Keratinocyte (primary cell): Measurements from ENCODE around the gene ZNF576. TPM values are rescaled to one million over a fixed set of nuclear protein-coding genes. Genes with fewer than 3 reads are reported as not detected.

Experiments used
- DNase-seq: peaks from one replicate; pipeline ENCODE4 v3.0.0-alpha.2; 2011; ENCODE audit warnings: low read depth, missing footprints, low spot score
- FAIRE-seq: peaks from 2 replicates; lab custom pipeline; 2011; peaks lifted over from hg19 to GRCh38; lab: Jason Lieb, UNC
- H2AFZ ChIP-seq: 2 replicates; pipeline ENCODE4 v1.6.0; 2012; ENCODE audit warnings: low read length, control low read depth, inconsistent platforms; ENCODE audit not compliant: control insufficient read depth
- H3K27ac ChIP-seq: 2 replicates; pipeline ENCODE4 v1.5.1; 2011; ENCODE audit warnings: low read length; ENCODE audit not compliant: control insufficient read depth, insufficient read depth
- H3K27me3 ChIP-seq: 3 replicates; pipeline ENCODE4 v1.6.0; 2011; ENCODE audit warnings: low read length; ENCODE audit not compliant: control insufficient read depth, insufficient read depth; ENCODE audit errors: extremely low read depth
- H3K36me3 ChIP-seq, 2 experiments: 2 replicates in 1 of 2; 3 replicates in 1 of 2; pipeline ENCODE4 v1.5.1; 2011; ENCODE audit warnings: low read length in 2 of 2, mild to moderate bottlenecking in 1 of 2; ENCODE audit not compliant: control insufficient read depth in 2 of 2, insufficient read depth in 2 of 2; ENCODE audit errors: extremely low read depth in 1 of 2
- H3K4me1 ChIP-seq: 3 replicates; pipeline ENCODE4 v1.5.1; 2011; ENCODE audit warnings: low read length; ENCODE audit not compliant: control insufficient read depth, insufficient read depth; ENCODE audit errors: extremely low read depth
- H3K4me2 ChIP-seq: 3 replicates; pipeline ENCODE4 v1.6.0; 2011; ENCODE audit warnings: low read depth, low read length; ENCODE audit not compliant: control insufficient read depth, insufficient read depth; ENCODE audit errors: extremely low read depth
- H3K4me3 ChIP-seq, 3 experiments: fragments of 200-600 bp in 1 of 3; sonication (generic) in 1 of 3; 2 replicates in 2 of 3; 3 replicates in 1 of 3; pipeline ENCODE4 v1.5.1; 2011 to 2016; ENCODE audit warnings: low read length in 3 of 3, mild to moderate bottlenecking in 3 of 3, control low read depth in 2 of 3, inconsistent platforms in 1 of 3, low read depth in 1 of 3, mixed read lengths in 1 of 3, mixed run types in 1 of 3, moderate library complexity in 1 of 3; ENCODE audit not compliant: control insufficient read depth in 2 of 3, insufficient read depth in 2 of 3; ENCODE audit errors: extremely low read depth in 1 of 3
- H3K79me2 ChIP-seq: 2 replicates; pipeline ENCODE4 v1.6.0; 2012; ENCODE audit warnings: low read length; ENCODE audit not compliant: control insufficient read depth, insufficient read depth
- H3K9ac ChIP-seq: 3 replicates; pipeline ENCODE4 v1.6.0; 2011; ENCODE audit warnings: low read length; ENCODE audit not compliant: control insufficient read depth, insufficient read depth; ENCODE audit errors: extremely low read depth
- H3K9me1 ChIP-seq: 3 replicates; pipeline ENCODE4 v1.6.0; 2011; ENCODE audit warnings: low read length; ENCODE audit not compliant: control insufficient read depth, insufficient read depth; ENCODE audit errors: extremely low read depth
- H3K9me3 ChIP-seq: 2 replicates; pipeline ENCODE4 v1.5.1; 2012; ENCODE audit warnings: low read depth, low read length; ENCODE audit not compliant: control insufficient read depth
- H4K20me1 ChIP-seq: 3 replicates; pipeline ENCODE4 v1.6.0; 2011; ENCODE audit warnings: low read length; ENCODE audit not compliant: control insufficient read depth, insufficient read depth; ENCODE audit errors: extremely low read depth
- EZH2 ChIP-seq: IDR thresholded peaks from one replicate; pipeline ENCODE4 v1.6.1; 2012; ENCODE audit warnings: inconsistent platforms, mild to moderate bottlenecking, low read length, moderate library complexity
- dilution Hi-C: fragments of 300-500 bp; cut with MboI; formaldehyde crosslinking; loops from one replicate; pipeline ENCODE4 v1.7.0; 2020; ENCODE audit warnings: low sequenced_read_pairs; ENCODE audit not compliant: extremely low pct_ligation_motif_present
- polyA plus RNA-seq, 5 experiments: library from polyadenylated mRNA; depleted of rRNA in 3 of 5; stranded (reverse) in 3 of 5; stranded (forward) in 1 of 5; unstranded in 1 of 5; fragments of >200 nt; gene quantifications; 1 replicate in 1 of 5; 2 replicates in 3 of 5; 3 replicates in 1 of 5; pipeline versions ENCODE4 v1.2.1 to v1.2.3, GENCODE V29; 2011 to 2012; ENCODE audit warnings: missing spikeins in 2 of 5, low read depth in 1 of 5, low replicate concordance in 1 of 5
- TF ChIP-seq, protein P1 (sequence below), 3 experiments: IDR thresholded peaks in 1 of 3; conservative IDR thresholded peaks in 1 of 3; optimal IDR thresholded peaks in 1 of 3; 2 replicates in 2 of 3; 3 replicates in 1 of 3; pipeline versions ENCODE3 to v1.5.1; 2011; ENCODE audit warnings: low read length in 3 of 3, mild to moderate bottlenecking in 3 of 3, moderate library complexity in 2 of 3, control low read depth in 1 of 3, inconsistent platforms in 1 of 3; ENCODE audit not compliant: insufficient read depth in 2 of 3; ENCODE audit errors: extremely low read depth in 1 of 3

The ZNF576 gene
- polyA plus RNA-seq, 1 donor (not counting 4 experiments of a cell fraction or from before 2014, with no cell fraction given): 6.4 TPM

DNA sequence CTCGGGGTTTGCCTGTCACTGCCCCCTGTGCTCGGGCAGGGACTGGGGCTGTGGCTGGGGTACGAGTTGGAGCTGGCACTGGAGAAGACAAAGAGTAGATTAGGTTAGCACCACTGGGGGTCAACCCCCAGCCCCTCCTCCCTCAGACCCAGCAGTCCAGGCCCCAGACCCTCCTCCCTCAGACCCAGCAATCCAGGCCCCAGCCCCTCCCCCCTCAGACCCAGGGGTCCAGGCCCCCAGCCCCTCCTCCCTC lies 44.3 kb upstream of the ZNF576 start:
- Histone ChIP-seq H3K36me3 (peaks cover 8 to 26% of the 10 kb centered on the region in 2 experiments), H3K9me1 (no peaks in the 10 kb centered on the region), H3K27me3 (no peaks in the 10 kb centered on the region), H3K4me1 (no peaks in the 10 kb centered on the region), H3K27ac (no peak overlapping the region), H3K79me2 (no peaks in the 10 kb centered on the region), H3K9me3 (no peaks in the 10 kb centered on the region), H3K9ac (no peak overlapping the region), H3K4me2 (no peak overlapping the region), H2AFZ (no peak overlapping the region), H4K20me1 (no peaks in the 10 kb centered on the region), H3K4me3 (no peak overlapping the region)
- TF ChIP-seq EZH2: no peak
- TF ChIP-seq, protein P1, sequence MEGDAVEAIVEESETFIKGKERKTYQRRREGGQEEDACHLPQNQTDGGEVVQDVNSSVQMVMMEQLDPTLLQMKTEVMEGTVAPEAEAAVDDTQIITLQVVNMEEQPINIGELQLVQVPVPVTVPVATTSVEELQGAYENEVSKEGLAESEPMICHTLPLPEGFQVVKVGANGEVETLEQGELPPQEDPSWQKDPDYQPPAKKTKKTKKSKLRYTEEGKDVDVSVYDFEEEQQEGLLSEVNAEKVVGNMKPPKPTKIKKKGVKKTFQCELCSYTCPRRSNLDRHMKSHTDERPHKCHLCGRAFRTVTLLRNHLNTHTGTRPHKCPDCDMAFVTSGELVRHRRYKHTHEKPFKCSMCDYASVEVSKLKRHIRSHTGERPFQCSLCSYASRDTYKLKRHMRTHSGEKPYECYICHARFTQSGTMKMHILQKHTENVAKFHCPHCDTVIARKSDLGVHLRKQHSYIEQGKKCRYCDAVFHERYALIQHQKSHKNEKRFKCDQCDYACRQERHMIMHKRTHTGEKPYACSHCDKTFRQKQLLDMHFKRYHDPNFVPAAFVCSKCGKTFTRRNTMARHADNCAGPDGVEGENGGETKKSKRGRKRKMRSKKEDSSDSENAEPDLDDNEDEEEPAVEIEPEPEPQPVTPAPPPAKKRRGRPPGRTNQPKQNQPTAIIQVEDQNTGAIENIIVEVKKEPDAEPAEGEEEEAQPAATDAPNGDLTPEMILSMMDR (optimal IDR thresholded peaks at IDR 0.05 in 1 of 3, IDR thresholded peaks at IDR 0.05 in 1 of 3, conservative IDR thresholded peaks at IDR 0.05 in 1 of 3; ENCODE audit: extremely low read depth in 1 of 3, insufficient read depth in 2 of 3, low read length in 3 of 3): no peak
- FAIRE-seq: no peak
- dilution Hi-C loops: no loop called here
- DNase-seq: no peak

DNA sequence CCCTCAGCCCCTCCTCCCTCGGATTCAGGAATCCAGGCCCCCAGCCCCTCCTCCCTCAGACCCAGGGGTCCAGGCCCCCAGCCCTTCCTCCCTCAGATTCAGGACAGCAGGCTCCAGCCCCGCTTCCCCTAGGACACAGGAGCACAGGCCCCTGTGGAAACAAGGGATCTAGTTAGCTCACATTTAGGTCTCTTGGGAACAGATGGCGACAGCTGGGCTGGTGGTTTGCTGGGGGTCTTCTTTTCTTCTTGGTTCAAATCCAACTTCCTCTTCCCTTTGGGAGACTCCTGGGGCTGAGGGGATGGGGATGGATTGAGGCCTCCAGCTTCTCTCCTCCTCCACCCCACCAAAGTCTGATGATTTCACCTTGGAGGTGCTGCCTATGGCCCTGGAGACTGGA lies 43.8 kb upstream of the ZNF576 start:
- H3K9ac ChIP-seq: no peak overlapping the region
- dilution Hi-C loops: no loop called here
- H3K36me3 ChIP-seq: peaks cover 8 to 26% of the 10 kb centered on the region in 2 experiments
- FAIRE-seq (no peak), DNase-seq (no peak)
- no peaks in the 10 kb centered on the region for H3K27me3 ChIP-seq
- no peak overlapping the region for H2AFZ ChIP-seq
- no peaks in the 10 kb centered on the region for H3K79me2 ChIP-seq
- no peak overlapping the region for H3K4me2 ChIP-seq
- H3K9me1 ChIP-seq: no peaks in the 10 kb centered on the region
- H3K4me1 ChIP-seq: no peaks in the 10 kb centered on the region
- H3K27ac ChIP-seq: no peak overlapping the region
- no peaks in the 10 kb centered on the region for H4K20me1 ChIP-seq
- H3K9me3 ChIP-seq: no peaks in the 10 kb centered on the region
- TF ChIP-seq, protein P1 (optimal IDR thresholded peaks at IDR 0.05 in 1 of 3, IDR thresholded peaks at IDR 0.05 in 1 of 3, conservative IDR thresholded peaks at IDR 0.05 in 1 of 3; ENCODE audit: extremely low read depth in 1 of 3, insufficient read depth in 2 of 3, low read length in 3 of 3): no peak
- TF ChIP-seq EZH2: no peak
- H3K4me3 ChIP-seq: no peak overlapping the region
